ENCODE data around the gene ATP1A3. TPM values are rescaled to one million over a fixed set of nuclear protein-coding genes. Genes with fewer than 3 reads are reported as not detected.
"Not testable (repeated sequence)": the region's sequence is repeated elsewhere in the genome, so short reads cannot be mapped to it uniquely, and the experiment has no call there.

ATP1A3 gene
- total and polyA plus RNA-seq, 8 donors: 0.12 to 0.45 (median 0.29) TPM; not detected in 5

GRCh38 chr19:41995959-41996797 lies 2.1 kb upstream of the ATP1A3 start:
- intact Hi-C loops (cut with DNase I; ENCODE audit: low total_unique reads): no loop called here
- TF ChIP-seq POLR2A (IDR thresholded peaks at IDR 0.05): no peak
- no peak for TF ChIP-seq POLR2AphosphoS5 (IDR thresholded peaks at IDR 0.05)
- TF ChIP-seq CTCF (IDR thresholded peaks at IDR 0.05): no peak
- no peak for TF ChIP-seq EP300 (IDR thresholded peaks at IDR 0.05)
- DNase-seq: peak in 1 of 2 donors; percentile 23
- Histone ChIP-seq H3K4me3 (no peak overlapping the region), H3K4me1 (peaks cover 19 to 39% (median 32%) of the 10 kb centered on the region in 4 donors), H3K36me3 (no peaks in the 10 kb centered on the region), H3K27me3 (peaks cover 11 to 100% (median 99%) of the 10 kb centered on the region in 3 donors), H3K27ac (no peak overlapping the region), H3K9me3 (no peaks in the 10 kb centered on the region)
- 38 to 41% (median 41%) methylated on average over 12 of the region's 12 CpGs for WGBS, 5 donors

- TF ChIP-seq POLR2AphosphoS5 (IDR thresholded peaks at IDR 0.05): no peak
- Histone ChIP-seq H3K9me3 (no peaks in the 10 kb centered on the region), H3K27me3 (peaks cover 11 to 99% (median 95%) of the 10 kb centered on the region in 3 donors), H3K36me3 (no peaks in the 10 kb centered on the region), H3K4me1 (peaks cover 19 to 39% (median 32%) of the 10 kb centered on the region in 4 donors), H3K27ac (no peak overlapping the region), H3K4me3 (no peak overlapping the region)
- intact Hi-C loops (cut with DNase I; ENCODE audit: low total_unique reads): no loop called here
- 79 to 86% (median 82%) methylated on average over 19 of the region's 19 CpGs for WGBS, 5 donors
- DNase-seq: no peak
Measured at GRCh38 chr19:41994994-41995958, 1.2 kb upstream of the ATP1A3 start.

GRCh38 chr19:41994521-41994971 lies 516 bp upstream of the ATP1A3 start:
- no peak for DNase-seq
- intact Hi-C loops (cut with DNase I; ENCODE audit: low total_unique reads): no loop called here
- Histone ChIP-seq H3K27ac (no peak overlapping the region), H3K27me3 (peaks cover 11 to 91% (median 88%) of the 10 kb centered on the region in 3 donors), H3K4me3 (peak overlapping the region; percentile 40 to 57 (median 48)), H3K36me3 (no peaks in the 10 kb centered on the region), H3K4me1 (peaks cover 19 to 39% (median 32%) of the 10 kb centered on the region in 4 donors), H3K9me3 (no peaks in the 10 kb centered on the region)
- TF ChIP-seq CTCF (IDR thresholded peaks at IDR 0.05): no peak
- TF ChIP-seq EP300 (IDR thresholded peaks at IDR 0.05): no peak
- TF ChIP-seq POLR2A (IDR thresholded peaks at IDR 0.05): no peak
- no peak for TF ChIP-seq POLR2AphosphoS5 (IDR thresholded peaks at IDR 0.05)
- 19 to 29% (median 25%) methylated on average over 13 of the region's 13 CpGs for WGBS, 5 donors

- H3K27ac ChIP-seq; intact Hi-C loops (cut with DNase I; ENCODE audit: low total_unique reads); H3K9me3 ChIP-seq; H3K4me3 ChIP-seq; DNase-seq; H3K36me3 ChIP-seq: not testable (repeated sequence)
- Histone ChIP-seq H3K27me3 (peaks cover 7 to 66% (median 63%) of the 10 kb centered on the region in 3 donors), H3K4me1 (peaks cover 10 to 18% (median 14%) of the 10 kb centered on the region in 4 donors)
- 68 to 81% (median 76%) methylated on average over 7 to 11 of the region's 11 CpGs for WGBS, 5 donors
Measured at GRCh38 chr19:41991925-41992569, 2.0 kb downstream of the ATP1A3 start.

GRCh38 chr19:41991025-41991424 lies 3.0 kb downstream of the ATP1A3 start:
- intact Hi-C loops (cut with DNase I; ENCODE audit: low total_unique reads): no loop called here
- WGBS, 5 donors: 25 to 43% (median 34%) methylated on average over 11 to 15 of the region's 15 CpGs
- H3K27ac ChIP-seq: no peak overlapping the region

More at GRCh38 chr19:41991025-41991424, 3.0 kb downstream of the ATP1A3 start:
- no peak for TF ChIP-seq CTCF (IDR thresholded peaks at IDR 0.05)
- Histone ChIP-seq H3K4me3 (no peak overlapping the region), H3K4me1 (peaks cover 10 to 16% (median 13%) of the 10 kb centered on the region in 4 donors), H3K9me3 (no peaks in the 10 kb centered on the region), H3K36me3 (no peaks in the 10 kb centered on the region), H3K27me3 (peaks cover 7 to 56% (median 53%) of the 10 kb centered on the region in 3 donors)
- DNase-seq: no peak

Measured in stomach (tissue), 9 donors.